A673 (cell line): ENCODE measurements around the gene LONRF3. TPM values are rescaled to one million over a fixed set of nuclear protein-coding genes. Genes with fewer than 3 reads are reported as not detected.

ENCODE experiments used
- BruUV-seq: library from RNA; stranded (reverse); fragments of 400-500 nt; replicated peaks from 2 replicates; lab custom pipeline; 2021; lab: Mats Ljungman, UMichigan
- CTCF ChIA-PET: fragments of 300-600 bp; sonication (Branson Sonifier 250); formaldehyde crosslinking; loops from one replicate; lab custom pipeline; 2022; ENCODE audit warnings: antibody characterized with exemption; lab: Charles Lee
- POLR2A ChIA-PET: fragments of 300-600 bp; sonication (Branson Sonifier 250); formaldehyde crosslinking; loops from one replicate; lab custom pipeline; 2022; ENCODE audit warnings: antibody characterized with exemption; ENCODE audit not compliant: low non-redundant PET; lab: Charles Lee
- DNase-seq: peaks from one replicate; pipeline ENCODE4 v3.0.0-alpha.2; 2015; ENCODE audit warnings: low spot score
- H3K27ac ChIP-seq: fragments of 200-600 bp; sonication (generic); 2 replicates; pipeline ENCODE4 v1.5.1; 2016; ENCODE audit warnings: mixed run types, low read depth, mild to moderate bottlenecking, mixed read lengths, antibody characterized with exemption, low read length; ENCODE audit not compliant: poor library complexity, severe bottlenecking
- H3K27me3 ChIP-seq: fragments of 200-600 bp; sonication (generic); replicated peaks from 2 replicates; pipeline ENCODE4 v1.6.1; 2017; ENCODE audit warnings: mixed run types, low read depth, mild to moderate bottlenecking, mixed read lengths, antibody characterized with exemption, low read length; ENCODE audit not compliant: insufficient read depth, poor library complexity
- H3K36me3 ChIP-seq: fragments of 200-600 bp; sonication (generic); 2 replicates; pipeline ENCODE4 v1.6.1; 2016; ENCODE audit warnings: mixed run types, mild to moderate bottlenecking, mixed read lengths, antibody characterized with exemption, low read length; ENCODE audit not compliant: insufficient read depth, poor library complexity, severe bottlenecking
- H3K4me1 ChIP-seq: fragments of 200-600 bp; sonication (generic); 2 replicates; pipeline ENCODE4 v1.6.1; 2017; ENCODE audit warnings: mixed run types, mild to moderate bottlenecking, mixed read lengths, antibody characterized with exemption, low read length; ENCODE audit not compliant: insufficient read depth, poor library complexity, severe bottlenecking
- H3K4me3 ChIP-seq: fragments of 200-600 bp; sonication (generic); 2 replicates; pipeline ENCODE4 v1.5.1; 2016; ENCODE audit warnings: low read depth, mixed run types, mild to moderate bottlenecking, mixed read lengths, low read length; ENCODE audit not compliant: poor library complexity, severe bottlenecking
- H3K9me3 ChIP-seq: fragments of 200-600 bp; sonication (generic); 2 replicates; pipeline ENCODE4 v1.6.1; 2016; ENCODE audit warnings: mixed run types, low read depth, mild to moderate bottlenecking, mixed read lengths, antibody characterized with exemption, low read length; ENCODE audit not compliant: poor library complexity, severe bottlenecking
- EZH2 ChIP-seq: fragments of 200-600 bp; sonication (generic); IDR thresholded peaks from 2 replicates; pipeline ENCODE4 v1.6.1; 2017; ENCODE audit warnings: borderline replicate concordance, low read depth, mild to moderate bottlenecking, mixed read lengths, antibody characterized with exemption, low read length; ENCODE audit not compliant: poor library complexity, severe bottlenecking
- intact Hi-C: fragments of 100-400 bp; cut with micrococcal nuclease; formaldehyde crosslinking; loops from one replicate; pipeline ENCODE4 v1.10.0; 2022; ENCODE audit not compliant: unreplicated experiment
- total RNA-seq: library from RNA; stranded (reverse); gene quantifications from 2 replicates; pipeline ENCODE4 v1.2.3, GENCODE V29; 2021
- TF ChIP-seq, protein P1 (sequence below): fragments of 300-800, 200-600 bp; sonication (generic); conservative IDR thresholded peaks from 2 replicates; pipeline ENCODE4 v1.5.1; 2017; ENCODE audit warnings: low read depth, mild to moderate bottlenecking, antibody characterized with exemption, low read length, moderate library complexity, mixed read lengths

The LONRF3 gene
- total RNA-seq, 1 experiment from 2014 or later: 0.11 TPM

DNA sequence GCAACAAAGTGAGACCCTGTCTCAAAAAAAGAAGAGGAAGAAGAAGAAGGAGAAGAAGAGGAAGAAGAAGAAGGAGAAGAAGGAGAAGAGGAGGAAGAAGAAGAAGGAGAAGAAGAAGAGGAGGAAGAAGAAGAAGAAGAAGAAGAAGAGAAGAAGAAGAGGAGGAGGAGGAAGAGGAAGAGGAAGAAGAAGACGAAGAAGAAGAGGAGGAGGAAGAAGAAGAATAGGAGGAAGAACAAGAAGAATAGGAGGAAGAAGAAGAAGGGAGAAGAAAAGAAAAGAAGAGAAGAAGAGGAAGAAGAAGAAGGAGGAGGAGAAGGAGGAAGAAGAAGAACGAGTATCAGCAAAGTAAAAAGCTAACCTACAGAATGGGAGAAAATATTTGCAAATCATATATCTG, 33.3 kb upstream of the LONRF3 start:
- CTCF ChIA-PET: no interaction called here
- intact Hi-C loops: no loop called here
- H3K4me1 ChIP-seq: no peaks in the 10 kb centered on the region

DNA sequence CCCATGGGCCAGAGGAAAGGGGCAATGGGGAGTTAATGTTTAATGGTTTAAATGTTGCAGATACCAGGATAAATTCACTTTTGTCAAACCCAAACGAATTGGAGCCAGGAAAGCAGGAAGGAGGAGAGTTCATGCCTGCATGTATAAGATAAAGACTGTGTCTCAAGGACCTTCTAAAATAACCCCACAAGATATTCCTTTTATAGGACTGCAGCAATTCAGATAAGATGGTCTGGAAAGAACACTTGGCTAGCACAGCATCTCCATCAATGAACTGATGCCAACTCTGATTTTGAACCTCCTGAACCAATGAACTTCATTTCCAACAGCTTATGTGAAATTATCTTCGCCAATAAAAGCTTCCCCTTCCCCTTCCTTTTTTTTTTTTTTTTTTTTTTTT, 31.3 kb upstream of the LONRF3 start:
- POLR2A ChIA-PET: no interaction called here
- BruUV-seq: no TSS peak
- Histone ChIP-seq H3K27me3 (no peaks in the 10 kb centered on the region), H3K4me1 (no peaks in the 10 kb centered on the region), H3K36me3 (no peaks in the 10 kb centered on the region), H3K4me3 (no peak overlapping the region), H3K9me3 (no peaks in the 10 kb centered on the region), H3K27ac (no peak overlapping the region)
- CTCF ChIA-PET: no interaction called here
- TF ChIP-seq, protein P1, sequence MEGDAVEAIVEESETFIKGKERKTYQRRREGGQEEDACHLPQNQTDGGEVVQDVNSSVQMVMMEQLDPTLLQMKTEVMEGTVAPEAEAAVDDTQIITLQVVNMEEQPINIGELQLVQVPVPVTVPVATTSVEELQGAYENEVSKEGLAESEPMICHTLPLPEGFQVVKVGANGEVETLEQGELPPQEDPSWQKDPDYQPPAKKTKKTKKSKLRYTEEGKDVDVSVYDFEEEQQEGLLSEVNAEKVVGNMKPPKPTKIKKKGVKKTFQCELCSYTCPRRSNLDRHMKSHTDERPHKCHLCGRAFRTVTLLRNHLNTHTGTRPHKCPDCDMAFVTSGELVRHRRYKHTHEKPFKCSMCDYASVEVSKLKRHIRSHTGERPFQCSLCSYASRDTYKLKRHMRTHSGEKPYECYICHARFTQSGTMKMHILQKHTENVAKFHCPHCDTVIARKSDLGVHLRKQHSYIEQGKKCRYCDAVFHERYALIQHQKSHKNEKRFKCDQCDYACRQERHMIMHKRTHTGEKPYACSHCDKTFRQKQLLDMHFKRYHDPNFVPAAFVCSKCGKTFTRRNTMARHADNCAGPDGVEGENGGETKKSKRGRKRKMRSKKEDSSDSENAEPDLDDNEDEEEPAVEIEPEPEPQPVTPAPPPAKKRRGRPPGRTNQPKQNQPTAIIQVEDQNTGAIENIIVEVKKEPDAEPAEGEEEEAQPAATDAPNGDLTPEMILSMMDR: no peak
- no peak for TF ChIP-seq EZH2
- intact Hi-C loops: no loop called here
- DNase-seq: no peak

More for the DNA sequence above, 33.3 kb upstream of the LONRF3 start:
- DNase-seq: no peak
- POLR2A ChIA-PET: no interaction called here
- Histone ChIP-seq H3K27me3 (no peaks in the 10 kb centered on the region), H3K27ac (no peak overlapping the region), H3K4me3 (no peak overlapping the region), H3K9me3 (no peaks in the 10 kb centered on the region), H3K36me3 (no peaks in the 10 kb centered on the region)
- no peak for TF ChIP-seq EZH2
- TF ChIP-seq, protein P1: no peak
- BruUV-seq: no TSS peak

DNA sequence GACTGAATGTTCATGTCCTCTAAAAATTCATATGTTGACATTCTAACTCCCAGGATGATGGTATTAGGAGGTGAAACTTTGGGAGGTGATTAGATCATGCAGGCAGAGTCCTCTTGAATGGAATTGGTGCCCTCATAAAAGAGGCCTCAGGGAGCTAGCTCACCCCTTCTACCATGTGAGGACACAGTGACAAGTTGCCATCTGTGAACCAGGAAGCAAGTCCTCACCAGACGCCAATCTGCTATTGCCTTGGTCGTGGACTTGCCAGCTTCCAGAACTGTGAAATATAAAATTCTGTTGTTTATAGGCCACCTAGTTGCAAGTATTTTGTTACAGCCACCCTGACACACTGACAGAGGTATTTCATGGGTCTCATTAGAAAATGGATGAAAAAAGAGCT, 28.5 kb upstream of the LONRF3 start:
- H3K27ac ChIP-seq: no peak overlapping the region
- H3K9me3 ChIP-seq: no peaks in the 10 kb centered on the region
- no peak for TF ChIP-seq EZH2
- TF ChIP-seq, protein P1: no peak
- POLR2A ChIA-PET: no interaction called here
- H3K27me3 ChIP-seq: no peaks in the 10 kb centered on the region
- H3K4me1 ChIP-seq: no peaks in the 10 kb centered on the region
- intact Hi-C loops: no loop called here
- H3K4me3 ChIP-seq: no peak overlapping the region
- BruUV-seq: no TSS peak
- DNase-seq: no peak
- no peaks in the 10 kb centered on the region for H3K36me3 ChIP-seq
- CTCF ChIA-PET: no interaction called here
